ENCODE measurements around the gene DCC.

GRCh38 chr18:52344881-52345280, 4.9 kb downstream of the DCC start:
- TF ChIP-seq, protein P1, sequence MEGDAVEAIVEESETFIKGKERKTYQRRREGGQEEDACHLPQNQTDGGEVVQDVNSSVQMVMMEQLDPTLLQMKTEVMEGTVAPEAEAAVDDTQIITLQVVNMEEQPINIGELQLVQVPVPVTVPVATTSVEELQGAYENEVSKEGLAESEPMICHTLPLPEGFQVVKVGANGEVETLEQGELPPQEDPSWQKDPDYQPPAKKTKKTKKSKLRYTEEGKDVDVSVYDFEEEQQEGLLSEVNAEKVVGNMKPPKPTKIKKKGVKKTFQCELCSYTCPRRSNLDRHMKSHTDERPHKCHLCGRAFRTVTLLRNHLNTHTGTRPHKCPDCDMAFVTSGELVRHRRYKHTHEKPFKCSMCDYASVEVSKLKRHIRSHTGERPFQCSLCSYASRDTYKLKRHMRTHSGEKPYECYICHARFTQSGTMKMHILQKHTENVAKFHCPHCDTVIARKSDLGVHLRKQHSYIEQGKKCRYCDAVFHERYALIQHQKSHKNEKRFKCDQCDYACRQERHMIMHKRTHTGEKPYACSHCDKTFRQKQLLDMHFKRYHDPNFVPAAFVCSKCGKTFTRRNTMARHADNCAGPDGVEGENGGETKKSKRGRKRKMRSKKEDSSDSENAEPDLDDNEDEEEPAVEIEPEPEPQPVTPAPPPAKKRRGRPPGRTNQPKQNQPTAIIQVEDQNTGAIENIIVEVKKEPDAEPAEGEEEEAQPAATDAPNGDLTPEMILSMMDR (IDR thresholded peaks at IDR 0.05): no peak
- TF ChIP-seq POLR2A (IDR thresholded peaks at IDR 0.05): no peak

Measured in testis (tissue), 2 donors.